SK-MEL-5 (cell line): ENCODE data around the gene FOXE3. TPM values are rescaled to one million over a fixed set of nuclear protein-coding genes. Genes with fewer than 3 reads are reported as not detected.

Source experiments
- DNase-seq: peaks from one replicate; pipeline ENCODE4 v3.0.0-alpha.2; 2016; ENCODE audit warnings: low read depth, low spot score
- in situ Hi-C: cut with HindIII; loops from 2 replicates; pipeline ENCODE4 v1.10.0; 2016; ENCODE audit warnings: low sequenced_read_pairs, high pct_unique_total_duplicates, low pct_unique_long_range_greater_than_20kb
- polyA plus RNA-seq, 2 experiments: library from polyadenylated mRNA; depleted of rRNA; stranded (reverse); fragments of >200 nt; gene quantifications; 2 replicates each; pipeline ENCODE4 v1.2.3, GENCODE V29; 2015
- total RNA-seq: library from RNA; depleted of rRNA; stranded (reverse); fragments of >200 nt; shearing (Covaris generic); gene quantifications from 2 replicates; pipeline ENCODE4 v1.2.3, GENCODE V29; 2014; rRNA removed

FOXE3 gene
- not detected in 2 replicates for total RNA-seq
- not detected in 2 replicates for polyA plus RNA-seq (2015; cell fraction: cytosol; rRNA removed)
- polyA plus RNA-seq (2015; cell fraction: nucleus; rRNA removed): not detected in 2 replicates

DNA sequence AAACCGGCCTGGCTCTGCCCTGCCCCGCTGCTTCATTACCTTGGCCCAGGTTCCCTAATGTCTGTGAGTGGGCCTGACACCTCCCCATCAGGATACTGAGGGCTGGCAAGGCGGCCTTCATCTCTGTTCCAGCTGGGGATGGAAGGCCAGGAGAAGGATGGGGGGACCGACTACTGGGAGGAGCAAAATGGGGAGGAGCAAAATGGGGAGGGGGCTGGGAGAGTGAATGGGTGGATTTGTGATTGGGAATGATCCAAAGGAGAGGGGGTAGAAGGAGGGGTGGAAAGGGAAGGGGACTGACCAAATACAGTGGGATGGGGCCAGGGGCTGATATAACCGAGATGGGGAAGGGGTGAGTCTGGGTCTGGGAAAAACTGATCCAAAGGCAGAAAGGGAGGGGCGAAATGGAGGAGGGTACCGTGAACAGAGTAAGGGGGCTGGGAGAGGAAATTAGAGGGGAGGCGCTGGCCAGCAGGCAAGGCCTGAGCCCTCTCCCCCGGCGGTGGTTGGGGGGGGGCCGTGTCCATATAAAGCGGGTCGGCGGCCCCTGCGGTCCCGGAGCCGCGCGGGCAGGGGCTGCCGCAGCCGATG, at the start of gene FOXE3:
Gene FOXE3, plus strand, starts transcription at position 558 of the 591 bp plus-strand sequence. Its CDS starts 31 bp downstream, at position 589.
- in situ Hi-C loops: no loop called here

GRCh38 chr1:47367651-47368050, 48.4 kb upstream of the FOXE3 start:
- in situ Hi-C loops: no loop called here
- no peak for DNase-seq

More for the DNA sequence above, at the start of gene FOXE3:
- no peak for DNase-seq

GRCh38 chr1:47371016-47371517, 45.0 kb upstream of the FOXE3 start:
- DNase-seq: no peak
- in situ Hi-C loops: no loop called here

DNA sequence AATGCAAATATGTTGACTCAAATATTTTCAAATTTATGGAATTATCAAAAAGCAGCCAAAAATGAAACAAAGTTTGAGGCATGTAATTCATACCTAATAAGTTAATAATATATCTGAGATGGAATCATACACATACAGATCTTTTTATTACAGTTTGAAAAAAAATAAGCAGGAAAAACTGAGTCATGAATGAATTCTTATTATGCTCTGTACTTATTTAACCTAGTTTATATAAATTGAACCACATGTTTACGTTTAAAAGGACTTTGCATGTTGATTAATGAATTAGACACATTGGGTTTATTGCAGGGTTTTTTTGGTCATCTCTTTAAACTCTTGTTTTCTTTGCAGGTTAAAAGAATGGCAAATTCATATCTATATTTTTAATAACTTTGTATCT, 41.6 kb upstream of the FOXE3 start:
- in situ Hi-C loops: no loop called here
- DNase-seq: no peak

- no peak for DNase-seq
- in situ Hi-C loops: no loop called here
Observed at GRCh38 chr1:47378147-47378546, 37.9 kb upstream of the FOXE3 start.

GRCh38 chr1:47380699-47381098, 35.4 kb upstream of the FOXE3 start:
- no peak for DNase-seq
- in situ Hi-C loops: no loop called here

- DNase-seq: no peak
- in situ Hi-C loops: no loop called here
Observed at GRCh38 chr1:47382399-47382983, 33.6 kb upstream of the FOXE3 start.

DNA sequence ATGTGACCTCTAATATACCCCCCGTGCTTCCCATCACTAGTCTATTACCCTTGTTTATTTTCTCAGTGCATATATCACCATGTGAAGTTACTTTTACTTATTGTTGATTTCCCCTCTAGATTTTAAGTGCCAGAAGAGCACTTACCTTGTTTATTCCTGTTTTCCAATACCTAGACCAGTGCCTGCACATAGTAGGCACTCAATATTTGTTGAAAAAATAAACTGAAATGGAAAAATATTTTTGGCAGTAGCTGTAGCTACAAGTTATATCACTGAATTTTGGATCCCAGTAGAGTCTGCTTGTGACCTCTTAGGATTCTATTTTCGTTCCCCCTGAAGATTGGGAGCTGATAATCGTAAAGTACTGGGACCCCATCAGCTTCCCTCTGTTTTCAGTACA, 32.0 kb upstream of the FOXE3 start:
- DNase-seq: no peak
- in situ Hi-C loops: no loop called here

DNA sequence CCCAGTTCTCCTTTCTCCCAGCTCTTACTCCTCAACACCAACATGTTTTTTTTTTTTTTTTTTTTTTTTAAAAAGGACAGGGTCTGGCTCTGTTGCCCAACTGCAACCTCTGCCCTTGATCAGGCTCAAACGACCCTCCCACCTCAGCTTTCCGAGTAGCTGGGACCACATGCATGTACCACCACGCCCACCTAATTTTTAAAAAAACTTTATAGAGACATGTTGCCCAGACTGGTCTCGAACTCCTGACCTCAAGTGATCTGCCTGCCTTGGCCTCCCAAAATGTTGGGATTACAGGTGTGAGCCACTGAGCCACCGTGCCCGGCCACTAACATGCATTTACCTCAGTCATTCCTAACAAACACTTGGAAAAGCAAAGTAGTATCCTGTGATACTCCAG, 31.1 kb upstream of the FOXE3 start:
- DNase-seq: no peak
- in situ Hi-C loops: no loop called here

GRCh38 chr1:47386268-47386667, 29.8 kb upstream of the FOXE3 start:
- in situ Hi-C loops: no loop called here
- DNase-seq: no peak

DNA sequence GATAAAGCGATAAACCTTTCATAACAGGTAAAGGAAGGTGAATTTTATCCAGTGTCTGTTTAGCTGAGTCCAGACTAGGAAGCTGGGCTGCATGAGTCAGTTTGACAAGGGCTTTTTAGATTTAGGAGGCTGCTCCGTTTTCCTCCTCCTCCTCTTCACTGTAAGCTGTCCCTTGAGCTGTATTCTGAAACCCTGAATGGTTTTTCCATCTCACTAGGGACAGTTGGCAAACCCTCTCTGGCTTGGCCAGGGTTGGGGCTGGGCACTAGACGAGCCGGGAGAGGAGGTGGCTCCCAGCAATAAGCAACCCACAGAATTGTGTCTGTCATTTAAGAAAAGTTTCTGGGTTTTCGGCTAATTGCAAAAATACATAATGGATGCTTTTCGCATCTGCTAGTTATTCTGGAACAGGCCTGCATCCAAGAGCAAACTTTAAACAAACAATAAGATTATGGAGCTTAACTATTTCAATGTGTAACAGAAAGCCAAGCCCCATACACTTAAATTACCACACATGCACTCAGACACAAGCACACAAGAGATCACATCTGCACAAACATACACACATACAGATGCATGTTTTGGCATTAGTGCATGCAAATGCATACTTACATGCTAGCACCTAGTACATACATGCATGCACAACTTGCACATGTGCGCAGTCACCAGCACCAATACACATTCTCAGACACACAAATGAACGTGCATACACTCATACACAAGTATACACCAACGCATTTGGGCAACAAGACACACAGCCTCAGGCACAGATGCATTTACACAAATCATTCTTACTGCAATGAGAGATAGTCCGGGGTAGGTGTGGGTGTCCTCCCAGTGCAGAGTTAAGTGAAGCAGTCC, 27.8 kb upstream of the FOXE3 start:
- in situ Hi-C loops: no loop called here
- no peak for DNase-seq

GRCh38 chr1:47388891-47389238, 27.2 kb upstream of the FOXE3 start:
- peak; percentile 78 for DNase-seq
- in situ Hi-C loops: no loop called here

GRCh38 chr1:47389731-47390130, 26.4 kb upstream of the FOXE3 start:
- DNase-seq: no peak
- in situ Hi-C loops: no loop called here

DNA sequence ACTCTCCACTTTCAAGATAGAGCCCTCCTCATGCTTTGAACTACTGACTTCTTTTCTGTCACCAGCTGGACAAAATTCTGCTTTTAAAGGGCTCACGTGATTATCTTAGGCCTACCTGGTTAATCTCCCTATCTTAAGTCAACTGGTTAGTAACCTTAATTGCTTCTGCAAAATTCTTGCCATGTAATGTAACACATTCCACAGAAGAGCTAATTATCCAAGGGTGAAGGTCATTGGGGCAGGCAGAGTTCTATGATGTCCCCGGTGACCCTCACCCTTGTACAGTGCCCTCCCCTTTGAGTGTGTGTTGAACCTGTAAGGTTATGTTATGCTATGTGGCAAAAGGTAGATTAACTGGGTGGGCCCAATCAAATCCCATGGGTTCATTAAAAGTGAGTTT, 25.2 kb upstream of the FOXE3 start:
- in situ Hi-C loops: no loop called here
- no peak for DNase-seq

DNA sequence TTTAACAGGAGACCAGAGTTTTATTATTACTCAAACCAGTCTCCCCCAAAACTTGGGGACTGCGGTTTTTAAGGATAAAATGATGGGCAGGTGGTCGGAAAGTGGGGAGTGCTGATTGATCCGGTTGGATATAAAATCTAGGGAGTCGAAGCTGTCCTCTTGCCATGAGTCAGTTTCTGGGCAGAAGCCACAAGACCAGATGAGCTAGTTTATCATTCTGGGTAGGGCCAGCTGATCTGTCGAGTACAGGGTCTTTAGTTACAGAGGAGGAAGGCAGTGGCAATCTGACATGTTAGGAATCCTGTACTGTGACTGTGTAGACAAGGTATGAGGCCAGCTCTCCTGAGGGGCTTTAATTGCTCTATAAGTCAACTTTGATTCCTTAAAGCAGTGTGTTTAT, 22.9 kb upstream of the FOXE3 start:
- DNase-seq: no peak
- in situ Hi-C loops: no loop called here

- peak; percentile 89 for DNase-seq
- in situ Hi-C loops: no loop called here
Observed at GRCh38 chr1:47395433-47395832, 20.7 kb upstream of the FOXE3 start.

- DNase-seq: no peak
- in situ Hi-C loops: no loop called here
Observed at GRCh38 chr1:47396671-47397196, 19.4 kb upstream of the FOXE3 start.

GRCh38 chr1:47399138-47399845, 16.8 kb upstream of the FOXE3 start:
- DNase-seq: no peak
- in situ Hi-C loops: no loop called here
